ENCODE results near the gene SLC22A8.

The SLC22A8 gene

GRCh38 chr11:62984451-62984991 lies 31.1 kb downstream of the SLC22A8 start, which contains the start of gene SLC22A6:
TSS of gene SLC22A6 (minus strand) at chr11:62984967. CDS start at chr11:62984690, 277 bp downstream.
- H3K9ac ChIP-seq (ENCODE audit: low read length): no peak within 1 kb of the TSS
- no peaks in the 10 kb centered on the region for H3K27me3 ChIP-seq (ENCODE audit: control insufficient read depth, insufficient read depth, low read length)
- H3K4me1 ChIP-seq (ENCODE audit: control insufficient read depth, low read depth, low read length): no peaks in the 10 kb centered on the region
- H3K4me3 ChIP-seq (ENCODE audit: low read length): no peak within 1 kb of the TSS
- H3K27ac ChIP-seq (ENCODE audit: low read length): no peak within 1 kb of the TSS
- no peaks in the 10 kb centered on the region for H3K36me3 ChIP-seq (ENCODE audit: control insufficient read depth, low read depth, low read length)
- no peaks in the 10 kb centered on the region for H3K9me3 ChIP-seq (ENCODE audit: control insufficient read depth, low read depth, low read length)

GRCh38 chr11:62983536-62984199 lies 32.0 kb downstream of the SLC22A8 start:
- no peak overlapping the region for H3K4me3 ChIP-seq (ENCODE audit: low read length)
- no peaks in the 10 kb centered on the region for H3K9me3 ChIP-seq (ENCODE audit: control insufficient read depth, low read depth, low read length)
- H3K27me3 ChIP-seq (ENCODE audit: control insufficient read depth, insufficient read depth, low read length): no peaks in the 10 kb centered on the region
- no peaks in the 10 kb centered on the region for H3K36me3 ChIP-seq (ENCODE audit: control insufficient read depth, low read depth, low read length)
- no peaks in the 10 kb centered on the region for H3K4me1 ChIP-seq (ENCODE audit: control insufficient read depth, low read depth, low read length)
- no peak overlapping the region for H3K9ac ChIP-seq (ENCODE audit: low read length)
- H3K27ac ChIP-seq (ENCODE audit: low read length): no peak overlapping the region

DNA sequence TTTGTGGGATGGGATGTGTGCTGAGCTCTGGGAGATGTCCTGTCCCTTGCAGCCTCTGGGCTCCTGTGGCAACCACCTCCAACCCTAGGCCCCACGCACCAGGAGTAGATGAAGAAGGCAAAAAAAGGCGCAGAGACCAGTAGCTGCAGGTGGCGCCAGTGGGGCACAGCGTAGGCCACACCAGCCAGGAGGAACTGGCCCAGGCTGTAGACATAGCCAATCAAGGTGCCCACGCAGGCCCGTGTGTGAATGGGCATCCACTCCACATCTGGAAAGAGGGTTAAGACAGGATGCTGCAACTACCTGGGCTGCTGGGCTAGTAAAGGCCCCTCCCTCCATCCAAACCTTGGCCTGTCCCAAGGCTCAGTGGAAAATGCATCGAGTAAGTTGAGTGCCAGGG lies 33.9 kb downstream of the SLC22A8 start:
- no peaks in the 10 kb centered on the region for H3K9me3 ChIP-seq (ENCODE audit: control insufficient read depth, low read depth, low read length)
- no peak overlapping the region for H3K27ac ChIP-seq (ENCODE audit: low read length)
- no peaks in the 10 kb centered on the region for H3K4me1 ChIP-seq (ENCODE audit: control insufficient read depth, low read depth, low read length)
- H3K36me3 ChIP-seq (ENCODE audit: control insufficient read depth, low read depth, low read length): no peaks in the 10 kb centered on the region
- no peak overlapping the region for H3K4me3 ChIP-seq (ENCODE audit: low read length)
- no peak overlapping the region for H3K9ac ChIP-seq (ENCODE audit: low read length)
- H3K27me3 ChIP-seq (ENCODE audit: control insufficient read depth, insufficient read depth, low read length): no peaks in the 10 kb centered on the region

- Histone ChIP-seq H3K4me3 (ENCODE audit: low read length) (no peak overlapping the region), H3K9me3 (ENCODE audit: control insufficient read depth, low read depth, low read length) (no peaks in the 10 kb centered on the region), H3K27me3 (ENCODE audit: control insufficient read depth, insufficient read depth, low read length) (no peaks in the 10 kb centered on the region), H3K27ac (ENCODE audit: low read length) (no peak overlapping the region), H3K4me1 (ENCODE audit: control insufficient read depth, low read depth, low read length) (no peaks in the 10 kb centered on the region), H3K36me3 (ENCODE audit: control insufficient read depth, low read depth, low read length) (no peaks in the 10 kb centered on the region), H3K9ac (ENCODE audit: low read length) (no peak overlapping the region)
These were observed 35.4 kb downstream of the SLC22A8 start for GRCh38 chr11:62980133-62980760.

DNA sequence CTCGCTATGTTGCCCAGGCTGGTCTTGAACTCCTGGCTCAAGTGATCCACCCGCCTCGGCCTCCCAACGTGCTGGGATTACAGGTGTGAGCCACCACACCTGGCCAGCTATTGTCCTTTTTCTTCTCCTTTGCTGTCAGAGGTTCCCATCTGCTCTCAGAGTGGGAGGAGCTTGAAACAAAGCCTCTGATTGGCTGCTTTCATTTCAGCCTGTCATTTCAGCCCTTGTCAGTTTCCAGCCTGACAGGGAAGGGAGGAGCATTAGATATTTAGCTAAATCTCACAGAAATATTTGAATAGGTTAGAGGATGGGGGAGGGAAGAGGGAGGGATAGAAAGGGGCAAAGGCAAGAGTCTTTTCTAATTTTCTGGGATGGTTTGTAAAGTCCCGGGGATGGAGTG lies 39.5 kb downstream of the SLC22A8 start:
- Histone ChIP-seq H3K36me3 (ENCODE audit: control insufficient read depth, low read depth, low read length) (no peaks in the 10 kb centered on the region), H3K27me3 (ENCODE audit: control insufficient read depth, insufficient read depth, low read length) (peaks cover 6% of the 10 kb centered on the region), H3K9me3 (ENCODE audit: control insufficient read depth, low read depth, low read length) (no peaks in the 10 kb centered on the region), H3K27ac (ENCODE audit: low read length) (no peak overlapping the region), H3K4me1 (ENCODE audit: control insufficient read depth, low read depth, low read length) (peaks cover 3% of the 10 kb centered on the region), H3K4me3 (ENCODE audit: low read length) (no peak overlapping the region), H3K9ac (ENCODE audit: low read length) (no peak overlapping the region)

DNA sequence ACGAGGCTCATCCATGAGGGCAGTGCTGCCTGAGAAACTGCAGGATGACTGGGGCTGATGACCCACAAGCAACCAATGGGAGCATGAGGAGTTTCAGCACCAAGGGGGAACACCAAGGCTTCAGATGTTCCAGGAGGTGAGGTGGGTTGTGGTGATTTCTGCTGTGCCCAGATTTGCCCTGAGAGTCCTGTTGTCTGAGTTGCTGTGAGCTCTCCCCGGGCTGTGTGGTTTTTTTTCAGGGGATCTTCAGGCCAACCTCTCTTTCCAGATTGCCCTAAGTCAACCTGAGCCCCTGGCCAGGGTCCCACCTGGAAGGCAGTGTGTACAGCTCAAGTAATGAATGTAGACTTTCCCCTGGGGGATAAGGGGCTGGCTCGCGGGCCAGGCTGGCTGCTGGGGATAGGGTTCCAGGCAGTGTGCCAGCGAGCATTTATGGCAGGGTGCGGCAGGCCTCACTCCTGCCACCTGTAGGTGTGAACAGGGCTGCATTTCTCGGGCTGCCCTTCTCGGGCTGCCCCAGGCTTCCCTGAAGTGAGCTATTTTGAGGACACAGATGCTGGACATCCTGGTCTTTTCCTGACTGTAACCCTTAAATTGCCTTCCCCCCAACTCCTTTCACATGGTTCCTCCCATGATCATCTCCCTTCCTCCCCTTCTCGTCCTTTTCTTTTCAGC lies 40.7 kb downstream of the SLC22A8 start:
- Histone ChIP-seq H3K4me1 (ENCODE audit: control insufficient read depth, low read depth, low read length) (peaks cover 3% of the 10 kb centered on the region), H3K36me3 (ENCODE audit: control insufficient read depth, low read depth, low read length) (no peaks in the 10 kb centered on the region), H3K9ac (ENCODE audit: low read length) (no peak overlapping the region), H3K27ac (ENCODE audit: low read length) (no peak overlapping the region), H3K27me3 (ENCODE audit: control insufficient read depth, insufficient read depth, low read length) (peaks cover 6% of the 10 kb centered on the region), H3K9me3 (ENCODE audit: control insufficient read depth, low read depth, low read length) (no peaks in the 10 kb centered on the region), H3K4me3 (ENCODE audit: low read length) (no peak overlapping the region)

- no peak overlapping the region for H3K9ac ChIP-seq (ENCODE audit: low read length)
- H3K4me1 ChIP-seq (ENCODE audit: control insufficient read depth, low read depth, low read length): no peaks in the 10 kb centered on the region
- H3K9me3 ChIP-seq (ENCODE audit: control insufficient read depth, low read depth, low read length): no peaks in the 10 kb centered on the region
- no peaks in the 10 kb centered on the region for H3K36me3 ChIP-seq (ENCODE audit: control insufficient read depth, low read depth, low read length)
- no peaks in the 10 kb centered on the region for H3K27me3 ChIP-seq (ENCODE audit: control insufficient read depth, insufficient read depth, low read length)
- no peak overlapping the region for H3K4me3 ChIP-seq (ENCODE audit: low read length)
- no peak overlapping the region for H3K27ac ChIP-seq (ENCODE audit: low read length)
These were observed 50.1 kb downstream of the SLC22A8 start for GRCh38 chr11:62965574-62965973.

DNA sequence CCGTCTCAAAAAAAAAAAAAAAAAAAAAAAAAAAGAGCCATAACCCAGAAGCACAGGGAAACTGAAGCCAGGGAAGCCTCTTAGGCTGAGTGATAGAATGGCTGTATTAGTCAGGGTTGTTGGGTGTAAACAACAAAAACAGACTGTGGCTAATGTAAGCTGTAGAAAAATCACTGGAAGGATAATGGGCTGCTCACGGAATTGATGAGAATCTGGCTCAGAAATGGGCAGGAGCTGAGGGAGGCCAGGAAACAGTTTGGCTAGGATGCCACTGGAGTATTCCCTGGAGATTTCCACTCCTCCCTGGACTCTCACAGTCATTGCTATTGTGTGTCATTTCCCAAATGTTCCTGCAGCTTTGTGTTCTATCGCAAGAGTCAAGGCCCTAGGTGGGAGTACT lies 53.2 kb downstream of the SLC22A8 start:
- Histone ChIP-seq H3K27me3 (ENCODE audit: control insufficient read depth, insufficient read depth, low read length) (no peaks in the 10 kb centered on the region), H3K27ac (ENCODE audit: low read length) (no peak overlapping the region), H3K9me3 (ENCODE audit: control insufficient read depth, low read depth, low read length) (no peaks in the 10 kb centered on the region), H3K4me1 (ENCODE audit: control insufficient read depth, low read depth, low read length) (no peaks in the 10 kb centered on the region), H3K36me3 (ENCODE audit: control insufficient read depth, low read depth, low read length) (no peaks in the 10 kb centered on the region), H3K4me3 (ENCODE audit: low read length) (no peak overlapping the region), H3K9ac (ENCODE audit: low read length) (no peak overlapping the region)

GRCh38 chr11:62961017-62961570 lies 54.5 kb downstream of the SLC22A8 start:
- no peak overlapping the region for H3K9ac ChIP-seq (ENCODE audit: low read length)
- no peaks in the 10 kb centered on the region for H3K27me3 ChIP-seq (ENCODE audit: control insufficient read depth, insufficient read depth, low read length)

DNA sequence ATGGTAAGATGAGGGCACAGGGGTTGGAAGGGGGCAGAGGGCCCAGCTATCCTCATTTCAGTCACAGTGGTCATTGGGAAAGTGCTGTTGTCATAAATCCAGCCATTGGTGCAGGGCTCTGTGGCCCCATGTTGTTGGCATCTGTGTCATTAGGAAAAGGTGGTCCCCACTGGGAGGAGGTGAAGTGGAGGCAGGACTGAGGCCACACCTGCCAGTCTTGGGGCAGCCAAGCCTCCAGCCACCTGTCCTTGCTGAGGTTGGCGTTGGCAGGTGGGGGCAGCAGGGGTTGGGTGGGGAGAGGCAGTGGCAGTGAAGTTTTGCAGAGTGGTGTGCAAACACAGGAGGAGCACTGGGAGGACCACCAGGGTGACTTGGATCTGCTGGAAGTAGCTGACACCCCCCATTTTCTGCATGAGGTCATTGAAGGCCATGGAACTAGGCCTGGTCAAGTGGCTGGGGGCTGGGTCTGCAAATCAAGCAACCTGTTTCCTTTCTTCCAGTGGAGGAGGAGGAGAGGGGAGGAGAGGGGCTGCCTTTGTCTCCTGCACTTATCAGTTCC lies 56.1 kb downstream of the SLC22A8 start:
- Histone ChIP-seq H3K36me3 (ENCODE audit: control insufficient read depth, low read depth, low read length) (no peaks in the 10 kb centered on the region), H3K9me3 (ENCODE audit: control insufficient read depth, low read depth, low read length) (no peaks in the 10 kb centered on the region), H3K4me3 (ENCODE audit: low read length) (no peak overlapping the region), H3K9ac (ENCODE audit: low read length) (no peak overlapping the region), H3K27me3 (ENCODE audit: control insufficient read depth, insufficient read depth, low read length) (no peaks in the 10 kb centered on the region), H3K4me1 (ENCODE audit: control insufficient read depth, low read depth, low read length) (no peaks in the 10 kb centered on the region), H3K27ac (ENCODE audit: low read length) (no peak overlapping the region)

More at GRCh38 chr11:62961017-62961570, 54.5 kb downstream of the SLC22A8 start:
- H3K4me3 ChIP-seq (ENCODE audit: low read length): no peak overlapping the region
- no peaks in the 10 kb centered on the region for H3K36me3 ChIP-seq (ENCODE audit: control insufficient read depth, low read depth, low read length)
- no peaks in the 10 kb centered on the region for H3K4me1 ChIP-seq (ENCODE audit: control insufficient read depth, low read depth, low read length)
- no peak overlapping the region for H3K27ac ChIP-seq (ENCODE audit: low read length)
- H3K9me3 ChIP-seq (ENCODE audit: control insufficient read depth, low read depth, low read length): no peaks in the 10 kb centered on the region

Measured in iPS-18a (cell line).